Subcutaneous adipose tissue (tissue), 4 donors: ENCODE measurements around the gene ATP5MC2. TPM values are rescaled to one million over a fixed set of nuclear protein-coding genes. Genes with fewer than 3 reads are reported as not detected.

Source experiments
- CTCF ChIP-seq: fragments of 450-650 bp; IDR thresholded peaks from one replicate; pipeline ENCODE4 v1.5.1; 2016; ENCODE audit warnings: low read depth, mild to moderate bottlenecking, control low read depth, antibody characterized with exemption, moderate library complexity
- total RNA-seq, 4 donors: library from RNA; depleted of rRNA; stranded (reverse); fragments of >200 nt; gene quantifications; one replicate each; pipeline ENCODE4 v1.1.0, GENCODE V29; 2016

Gene ATP5MC2
- total RNA-seq, 4 donors from 2014 or later = 156 to 327 (median 249) TPM

- TF ChIP-seq CTCF = no peak
These were observed 744 bp downstream of the ATP5MC2 start for GRCh38 chr12:53674977-53675700.

GRCh38 chr12:53670971-53671370 lies 4.9 kb downstream of the ATP5MC2 start:
- TF ChIP-seq CTCF = no peak

- TF ChIP-seq CTCF = no peak
These were observed 5.6 kb downstream of the ATP5MC2 start for GRCh38 chr12:53670308-53670707.

GRCh38 chr12:53667080-53667479 lies 8.8 kb downstream of the ATP5MC2 start:
- TF ChIP-seq CTCF = no peak

GRCh38 chr12:53664936-53665335 lies 10.9 kb downstream of the ATP5MC2 start:
- TF ChIP-seq CTCF = no peak

- TF ChIP-seq CTCF = no peak
These were observed 11.7 kb downstream of the ATP5MC2 start for GRCh38 chr12:53664191-53664590.

GRCh38 chr12:53660041-53660440 lies 15.8 kb downstream of the ATP5MC2 start:
- no peak for TF ChIP-seq CTCF
